Common myeloid progenitor, CD34-positive (primary cell): ENCODE results near the gene PDE4D.
A peak's percentile ranks its signal among the peaks of the same experiment; 100 is the strongest.

ENCODE experiments used
- CTCF ChIA-PET: fragments of 350-600 bp; sonication (Branson Sonifier 250); formaldehyde crosslinking; loops from one replicate; lab custom pipeline; 2021; ENCODE audit warnings: antibody characterized with exemption; lab: Charles Lee
- POLR2A ChIA-PET: fragments of 350-600 bp; sonication (Branson Sonifier 250); formaldehyde crosslinking; loops from one replicate; lab custom pipeline; 2021; ENCODE audit warnings: antibody characterized with exemption; lab: Charles Lee
- DNase-seq, 3 donors: peaks; one replicate each; pipeline versions ENCODE4 v3.0.0 to v3.0.0-alpha.2; 2013
- H3K27ac ChIP-seq, 2 experiments: 1 replicate in 1 of 2; 2 replicates in 1 of 2; pipeline ENCODE4 v1.7.0; 2013; ENCODE audit warnings: inconsistent platforms in 2 of 2, low read length in 2 of 2, mild to moderate bottlenecking in 2 of 2, low read depth in 1 of 2, moderate library complexity in 1 of 2; ENCODE audit not compliant: severe bottlenecking in 2 of 2, insufficient read depth in 1 of 2, poor library complexity in 1 of 2
- H3K27me3 ChIP-seq, 5 experiments: replicated peaks in 2 of 5; 1 replicate in 3 of 5; 2 replicates in 2 of 5; pipeline versions ENCODE4 v1.6.1 to v1.7.0; 2013; ENCODE audit warnings: low read length in 4 of 5, mild to moderate bottlenecking in 2 of 5, moderate library complexity in 2 of 5, inconsistent platforms in 1 of 5; ENCODE audit not compliant: insufficient read depth in 5 of 5, control insufficient read depth in 4 of 5
- H3K36me3 ChIP-seq, 4 experiments: 1 replicate in 2 of 4; 2 replicates in 2 of 4; pipeline versions ENCODE4 v1.6.1 to v1.7.0; 2013; ENCODE audit warnings: low read length in 3 of 4, control low read depth in 1 of 4, mild to moderate bottlenecking in 1 of 4; ENCODE audit not compliant: control insufficient read depth in 4 of 4, insufficient read depth in 4 of 4
- H3K4me1 ChIP-seq, 4 experiments: 1 replicate in 3 of 4; 2 replicates in 1 of 4; pipeline versions ENCODE4 v1.6.1 to v1.7.1; 2013; ENCODE audit warnings: low read length in 3 of 4, mild to moderate bottlenecking in 3 of 4, control low read depth in 1 of 4, inconsistent platforms in 1 of 4, moderate library complexity in 1 of 4; ENCODE audit not compliant: control insufficient read depth in 4 of 4, insufficient read depth in 4 of 4; ENCODE audit errors: control extremely low read depth in 1 of 4
- H3K4me3 ChIP-seq, 7 experiments: 1 replicate in 4 of 7; 2 replicates in 3 of 7; pipeline versions ENCODE4 v1.5.1 to v1.7.0; 2013; ENCODE audit warnings: mild to moderate bottlenecking in 7 of 7, low read length in 6 of 7, moderate library complexity in 6 of 7, inconsistent platforms in 2 of 7, low read depth in 2 of 7, control low read depth in 1 of 7; ENCODE audit not compliant: insufficient read depth in 4 of 7, control insufficient read depth in 1 of 7; ENCODE audit errors: extremely low read depth in 1 of 7
- H3K9me3 ChIP-seq, 5 experiments: 1 replicate in 4 of 5; 2 replicates in 1 of 5; pipeline versions ENCODE4 v1.6.1 to v1.7.1; 2013; ENCODE audit warnings: low read length in 4 of 5, mild to moderate bottlenecking in 2 of 5, inconsistent platforms in 1 of 5, low read depth in 1 of 5, moderate library complexity in 1 of 5; ENCODE audit not compliant: control insufficient read depth in 4 of 5, insufficient read depth in 2 of 5; ENCODE audit errors: control extremely low read depth in 1 of 5
- WGBS: methylation state at CpG from one replicate; pipeline ENCODE4 v1.1.5; 2013; ENCODE audit not compliant: insufficient coverage; 5-methylcytosine and 5-hydroxymethylcytosine counted together

Gene PDE4D

GRCh38 chr5:58922461-58923171 is 970.9 kb downstream of the PDE4D start:
- CTCF ChIA-PET = interaction anchor here (1.6 kb wide), 1 partner anchor 23 kb away, joined by 4 read pairs; no protein-coding TSS in a partner anchor
- Histone ChIP-seq H3K9me3 (no peaks in the 10 kb centered on the region), H3K36me3 (no peaks in the 10 kb centered on the region), H3K27me3 (no peaks in the 10 kb centered on the region), H3K27ac (no peak overlapping the region), H3K4me3 (no peak overlapping the region), H3K4me1 (peaks cover 0 to 12% (median 0%) of the 10 kb centered on the region in 4 experiments)
- POLR2A ChIA-PET = no interaction called here
- 44% methylated on average over 13 of the region's 15 CpGs for WGBS
- DNase-seq = peak in 2 of 3 donors; percentile 13 to 42

- Histone ChIP-seq H3K4me3 (no peak overlapping the region), H3K27ac (no peak overlapping the region), H3K9me3 (no peaks in the 10 kb centered on the region), H3K27me3 (no peaks in the 10 kb centered on the region), H3K36me3 (no peaks in the 10 kb centered on the region), H3K4me1 (peaks cover 0 to 7% (median 0%) of the 10 kb centered on the region in 4 experiments)
- CTCF ChIA-PET = interaction anchor here (1.2 kb wide), 1 partner anchor 87 kb away, joined by 3 read pairs; no protein-coding TSS in a partner anchor
- no CpG with 5 or more reads among the region's 1 CpG for WGBS
- POLR2A ChIA-PET = no interaction called here
- DNase-seq = no peak
These were observed 972.4 kb downstream of the PDE4D start for GRCh38 chr5:58921159-58921558.

GRCh38 chr5:58919833-58920232 is 973.7 kb downstream of the PDE4D start:
- 91% methylated on average over 4 of the region's 5 CpGs for WGBS
- no peak for DNase-seq
- peaks cover 0 to 7% (median 0%) of the 10 kb centered on the region in 4 experiments for H3K4me1 ChIP-seq
- no peaks in the 10 kb centered on the region for H3K9me3 ChIP-seq
- no peaks in the 10 kb centered on the region for H3K27me3 ChIP-seq
- no peak overlapping the region for H3K4me3 ChIP-seq
- ChIA-PET POLR2A (no interaction called here), CTCF (interaction anchor here (1.4 kb wide), 1 partner anchor 29 kb away, joined by 4 read pairs; no protein-coding TSS in a partner anchor)
- H3K27ac ChIP-seq = no peak overlapping the region
- no peaks in the 10 kb centered on the region for H3K36me3 ChIP-seq
